HG02642 (cell line): ENCODE measurements around the gene SGCD.

ENCODE experiments used
- ATAC-seq: cut with Tn5 transposase; IDR thresholded peaks from one replicate; pipeline ENCODE4 v1.9.1; 2021; ENCODE audit warnings: mild to moderate bottlenecking; ENCODE audit not compliant: unreplicated experiment, poor library complexity

The SGCD gene

DNA sequence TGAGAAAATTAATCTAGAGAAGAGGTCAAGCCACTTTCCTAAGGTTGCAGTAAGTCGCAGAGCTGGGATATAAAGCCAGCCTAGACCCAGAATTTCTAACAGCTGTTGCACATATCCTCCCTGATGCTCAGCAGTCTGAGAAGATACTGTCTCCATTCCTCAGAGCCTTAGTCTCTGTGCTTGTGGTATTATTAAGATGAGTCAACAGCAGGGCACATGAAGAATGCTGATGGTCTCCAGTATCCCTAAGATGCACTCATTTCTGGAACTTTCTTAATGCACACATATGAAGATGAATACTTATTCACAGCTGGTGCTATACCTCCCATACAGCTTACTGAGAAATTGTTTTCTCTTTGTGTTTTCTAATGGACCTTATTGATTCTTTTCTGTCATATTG, 32.5 kb downstream of the SGCD start:
- ATAC-seq, result no peak

GRCh38 chr5:156361436-156362109, 34.6 kb downstream of the SGCD start:
- no peak for ATAC-seq

DNA sequence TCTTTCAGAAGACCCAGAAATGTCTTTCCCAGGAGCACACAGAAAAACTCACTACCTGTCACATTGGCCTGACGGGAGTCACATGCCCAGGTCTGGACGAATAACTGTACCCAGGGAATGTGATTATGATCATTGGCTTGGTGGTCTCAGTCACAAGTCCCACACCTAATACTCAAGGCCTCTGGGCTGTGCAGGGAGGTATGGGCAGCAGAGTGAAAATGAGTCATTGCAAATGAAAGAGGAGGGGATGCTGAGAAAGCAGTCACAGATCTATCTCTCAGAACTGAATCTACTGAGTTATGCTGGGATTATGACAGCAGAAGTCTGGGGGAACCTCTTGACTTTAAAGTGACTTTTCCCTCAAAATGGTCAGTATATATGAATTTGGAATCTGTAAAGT, 36.9 kb downstream of the SGCD start:
- ATAC-seq, result no peak

DNA sequence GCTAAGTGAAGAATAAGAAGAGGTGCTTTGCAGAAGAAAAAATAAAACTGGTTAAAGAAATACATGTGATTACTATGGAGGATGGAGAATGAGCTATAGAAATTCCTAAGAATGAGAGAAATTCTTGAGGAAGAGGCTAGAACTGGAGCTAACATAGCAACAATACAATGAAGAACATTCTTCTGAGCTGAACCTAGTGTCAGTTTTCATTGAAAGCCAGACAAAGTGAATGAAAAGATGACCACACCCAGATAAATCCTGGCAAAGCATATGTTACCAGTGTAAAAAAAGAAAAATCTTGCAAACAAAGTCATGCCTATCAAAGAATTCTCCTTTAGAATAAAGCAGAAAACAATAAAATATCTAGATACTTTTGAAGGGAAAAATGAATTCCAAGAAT, 39.6 kb downstream of the SGCD start:
- no peak for ATAC-seq

DNA sequence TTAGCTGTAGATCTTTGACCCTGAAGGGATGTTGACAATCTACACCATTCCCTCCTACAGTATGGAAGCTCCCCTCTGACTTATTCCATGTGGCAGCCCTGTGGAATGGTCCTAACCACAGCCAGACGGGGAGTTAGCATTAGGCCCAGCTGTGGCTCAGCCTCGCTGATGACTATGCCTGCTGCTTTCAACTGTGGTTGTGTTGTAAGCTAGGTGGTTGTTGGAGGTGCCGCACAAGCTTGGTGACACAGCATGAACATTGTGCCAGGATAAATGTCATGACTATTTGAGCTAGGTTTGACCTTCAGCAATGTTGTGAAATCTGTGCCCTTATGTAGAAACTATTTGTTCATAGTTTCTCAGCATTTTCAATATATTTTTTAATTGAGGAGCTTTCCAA, 40.6 kb downstream of the SGCD start:
- ATAC-seq, result no peak

- peak; percentile 57 for ATAC-seq
Observed at GRCh38 chr5:156375895-156376495, 49.0 kb downstream of the SGCD start.

GRCh38 chr5:156376751-156377150, 49.8 kb downstream of the SGCD start:
- ATAC-seq, result peak; percentile 58

DNA sequence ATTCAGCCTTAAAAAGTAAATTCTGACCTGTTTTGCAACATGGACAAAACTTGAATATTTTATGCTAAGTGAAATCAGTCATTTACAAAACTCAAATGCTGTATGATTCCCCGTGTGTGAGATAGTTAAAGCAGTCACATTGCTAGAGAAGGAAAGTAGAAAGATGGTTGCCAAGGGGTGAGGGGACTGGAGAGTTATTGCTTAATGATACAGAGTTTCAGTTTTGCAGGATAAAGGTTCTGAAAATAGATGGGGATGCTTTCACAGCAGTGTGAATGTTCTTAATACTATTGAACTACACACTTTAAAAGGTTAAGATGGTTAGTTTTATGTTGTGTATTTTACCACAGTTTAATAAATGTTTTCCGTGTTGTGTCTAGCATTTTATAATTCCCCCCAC, 51.2 kb downstream of the SGCD start:
- no peak for ATAC-seq

GRCh38 chr5:156379206-156379605, 52.2 kb downstream of the SGCD start:
- no peak for ATAC-seq

GRCh38 chr5:156380848-156381247, 53.9 kb downstream of the SGCD start:
- no peak for ATAC-seq

DNA sequence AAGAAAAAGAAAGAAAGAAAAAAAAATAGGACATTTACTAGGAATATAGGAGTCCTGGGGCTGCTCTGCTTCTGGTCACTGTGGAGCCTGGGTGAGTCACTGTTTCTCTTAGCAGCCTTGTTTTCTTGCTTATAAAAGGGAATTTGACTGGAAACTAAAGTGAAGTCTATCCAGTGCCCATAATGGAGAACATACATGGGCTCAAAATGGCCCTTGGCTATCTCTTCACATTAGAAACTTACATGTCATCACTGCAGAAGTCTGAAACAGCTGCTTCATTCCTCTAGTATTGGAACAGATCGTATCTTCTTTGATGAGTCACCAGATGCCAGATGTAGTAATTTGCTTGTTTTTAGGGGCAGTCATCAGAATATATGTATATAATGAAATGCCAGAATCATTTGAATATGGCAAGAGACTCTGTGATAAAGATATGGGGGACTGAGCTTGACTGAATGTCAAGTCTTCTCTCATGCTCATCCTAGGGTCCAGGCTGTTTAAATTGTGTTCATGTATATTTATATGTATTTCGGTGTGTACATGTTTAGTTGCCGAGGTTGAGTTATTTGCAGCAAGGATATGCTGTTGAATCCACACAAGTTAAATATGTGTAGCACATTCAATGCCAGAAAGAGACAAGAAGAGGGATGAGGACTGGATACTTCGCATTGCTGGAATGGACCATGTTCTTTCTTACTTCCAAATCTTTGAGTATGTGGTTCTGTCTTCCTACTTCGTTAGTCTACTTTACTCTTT, 56.7 kb downstream of the SGCD start:
- no peak for ATAC-seq

DNA sequence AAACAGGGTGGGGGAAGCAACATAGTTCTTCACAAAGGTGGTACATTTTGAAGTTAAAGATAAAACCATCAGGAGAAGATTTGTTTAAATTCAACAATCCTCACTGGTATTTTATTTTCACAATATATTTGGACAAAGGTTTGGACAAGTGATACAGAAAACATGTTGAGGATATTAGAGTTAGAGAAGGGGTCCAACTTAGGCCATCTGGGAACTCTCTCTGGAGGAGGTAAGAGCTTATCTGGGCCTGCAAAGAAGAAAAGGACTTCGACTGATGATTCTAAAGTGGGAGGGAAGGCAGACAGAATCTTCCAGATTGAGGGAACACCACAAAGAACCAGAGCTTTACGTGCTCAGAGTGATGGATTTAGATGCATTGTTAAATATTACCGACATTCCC, 58.5 kb downstream of the SGCD start:
- no peak for ATAC-seq

DNA sequence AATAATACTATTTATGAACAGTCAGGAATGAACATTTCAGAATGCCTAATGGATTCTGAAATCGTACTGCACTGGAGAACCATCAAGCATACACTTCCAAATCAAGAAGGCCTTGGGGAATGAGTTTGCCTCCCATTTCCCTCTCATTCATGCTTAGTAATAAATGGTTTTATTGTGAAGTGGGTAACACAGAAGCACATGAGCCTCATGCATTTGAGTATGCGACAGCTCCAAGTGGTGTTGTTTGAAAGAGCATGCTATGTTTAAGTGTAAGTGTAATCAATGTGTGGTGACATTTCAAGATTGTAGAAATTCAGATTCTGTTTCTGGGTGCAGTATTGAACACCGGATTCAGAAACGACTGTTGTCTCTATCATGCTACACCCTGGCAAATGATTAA, 60.0 kb downstream of the SGCD start:
- ATAC-seq, result no peak

DNA sequence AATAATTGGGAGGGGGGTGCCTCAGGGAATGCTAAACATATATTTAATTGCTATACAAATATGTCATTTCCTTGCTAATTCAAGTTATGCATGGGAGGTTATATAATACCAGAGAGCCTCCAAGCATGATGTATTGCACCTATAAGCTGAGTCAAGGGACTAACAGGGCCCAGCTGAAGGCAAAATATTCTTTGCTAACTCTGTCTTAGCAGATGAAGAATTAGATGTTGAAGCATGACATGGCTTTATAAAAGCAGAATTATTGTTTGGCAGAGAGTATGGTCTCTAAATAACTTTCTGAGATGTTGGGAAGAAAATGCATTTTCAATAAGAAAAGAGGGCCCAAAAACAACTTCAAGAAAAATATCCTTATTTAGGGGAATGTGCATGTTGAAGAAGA, 60.4 kb downstream of the SGCD start:
- ATAC-seq, result no peak

DNA sequence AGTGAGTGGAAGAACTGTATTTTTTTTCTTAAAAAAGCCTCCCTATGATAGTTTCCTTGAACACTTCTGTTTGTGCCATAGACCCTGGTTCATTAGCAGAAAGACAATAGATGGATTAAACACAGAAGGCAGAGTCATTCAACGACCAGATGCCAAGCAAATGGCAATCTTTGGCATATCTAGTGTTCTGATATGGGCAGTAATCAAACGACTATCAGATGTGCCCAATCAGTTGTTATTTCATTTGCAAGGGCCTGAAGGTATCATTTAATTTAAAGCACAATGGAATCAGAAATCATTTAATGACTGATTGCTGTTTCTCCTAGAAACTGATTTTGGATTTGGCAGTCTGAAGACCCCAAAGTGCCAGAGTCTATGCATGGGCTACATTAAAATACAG, 61.3 kb downstream of the SGCD start:
- ATAC-seq, result no peak

- no peak for ATAC-seq
Observed at GRCh38 chr5:156391139-156391538, 64.2 kb downstream of the SGCD start.

DNA sequence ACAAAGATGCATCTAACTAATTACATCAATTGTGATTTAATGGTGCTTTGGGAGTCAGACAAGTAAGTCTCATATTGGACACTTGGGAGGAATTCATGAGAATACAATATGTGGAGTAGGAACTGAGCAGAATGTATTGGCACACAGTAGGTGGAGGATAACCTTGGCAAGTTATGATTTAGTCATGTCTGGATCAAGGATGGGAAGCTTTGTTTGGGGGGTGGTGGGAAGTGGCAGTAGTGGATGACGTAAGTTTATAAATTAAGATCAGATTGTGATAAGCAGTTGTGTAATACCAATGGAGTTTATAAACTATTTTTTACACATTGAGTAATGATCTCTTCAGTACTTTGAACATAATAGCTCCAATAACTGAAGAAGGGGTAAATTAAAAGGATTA, 67.0 kb downstream of the SGCD start:
- no peak for ATAC-seq

DNA sequence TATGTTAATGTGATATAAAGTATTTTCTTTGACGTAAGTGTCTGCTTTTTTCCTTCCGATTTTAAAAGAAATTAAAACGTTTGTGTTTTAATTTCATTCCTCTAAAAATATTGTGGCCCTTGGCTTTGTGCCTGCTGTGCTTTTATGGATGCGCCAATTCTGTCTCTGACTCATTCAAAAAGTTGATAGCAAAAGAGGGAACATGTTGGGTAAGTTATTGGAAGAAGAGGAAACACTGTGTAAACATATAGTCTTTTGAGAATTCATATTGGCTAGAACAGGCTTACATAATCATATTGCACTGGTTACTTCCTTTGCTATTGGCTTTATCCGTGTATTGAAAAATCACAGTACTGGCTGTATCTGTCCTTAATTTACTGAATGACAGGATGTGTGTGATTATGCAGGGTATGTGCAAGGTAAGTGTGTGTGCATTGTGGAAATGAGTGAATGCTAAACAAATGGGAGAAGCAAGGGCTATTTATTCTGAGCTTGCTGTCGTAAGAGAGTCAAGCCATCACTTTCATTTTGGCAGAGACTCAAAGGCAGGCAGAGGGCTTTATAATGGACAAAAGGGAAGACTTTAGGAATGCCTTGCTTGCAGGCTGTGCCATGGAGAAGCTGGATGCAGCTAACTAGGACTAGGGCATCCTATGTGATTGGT, 67.8 kb downstream of the SGCD start:
- ATAC-seq, result no peak

DNA sequence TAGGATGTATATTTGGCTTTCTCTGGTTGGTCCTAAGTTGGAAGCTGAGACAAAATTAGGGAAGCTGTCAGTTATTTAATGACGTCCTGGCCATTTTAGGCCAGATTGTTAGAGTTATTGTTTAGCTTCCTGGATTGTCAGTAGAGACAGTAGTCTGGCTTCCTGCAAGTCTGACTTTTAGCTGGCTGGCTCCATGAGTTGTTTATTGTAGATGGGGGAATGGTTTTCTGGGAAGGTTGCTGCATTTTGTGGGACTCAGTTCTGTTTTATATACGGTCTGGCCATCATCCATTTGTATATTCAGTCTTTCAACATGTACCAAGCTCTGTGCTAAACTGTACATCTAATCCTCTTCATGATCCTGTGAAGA, 68.3 kb downstream of the SGCD start:
- ATAC-seq, result no peak

DNA sequence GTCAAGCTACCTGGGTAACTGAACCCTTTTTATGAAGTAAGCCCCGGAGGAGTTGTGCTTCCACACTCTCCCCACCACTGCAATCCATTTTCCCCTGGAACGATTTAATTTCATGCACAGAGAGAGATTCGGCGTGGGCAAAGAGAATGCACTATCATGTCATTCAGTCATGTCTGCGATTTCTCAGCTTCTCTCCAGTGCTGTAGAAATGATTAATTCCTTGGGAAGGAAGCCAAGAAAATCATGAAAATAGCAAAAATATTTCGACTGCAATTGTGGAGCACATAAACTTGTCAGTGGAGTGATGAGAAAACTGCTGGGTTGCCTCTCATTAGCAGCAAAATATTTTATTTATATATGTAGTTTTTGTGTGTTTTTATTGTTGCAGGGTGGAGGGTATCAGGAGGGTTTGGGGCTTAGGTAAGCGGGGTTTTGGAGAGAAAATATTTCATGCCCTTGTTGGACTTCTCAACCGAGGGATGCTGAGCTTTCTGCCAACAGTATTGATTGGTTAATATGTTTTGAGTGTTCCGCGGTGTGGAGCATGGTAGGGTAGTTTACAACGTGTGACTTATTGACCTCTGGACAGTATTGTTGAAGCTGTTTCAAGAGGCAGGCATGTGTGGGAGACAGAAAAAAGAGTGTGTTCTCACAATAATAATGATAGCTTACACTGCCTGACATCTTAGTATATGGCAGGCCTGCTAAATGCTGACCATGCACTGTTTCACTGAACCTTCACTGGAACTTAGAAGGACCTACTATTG, 69.3 kb downstream of the SGCD start:
- ATAC-seq, result no peak

- no peak for ATAC-seq
Observed at GRCh38 chr5:156396830-156397081, 69.8 kb downstream of the SGCD start.
